Fibroblast of skin of abdomen (primary cell): ENCODE results near the gene PLAU. TPM values are rescaled to one million over a fixed set of nuclear protein-coding genes. Genes with fewer than 3 reads are reported as not detected.

Experiments
- DNase-seq: peaks from one replicate; pipeline ENCODE4 v3.0.0-alpha.2; 2013
- polyA plus RNA-seq, 2 experiments: library from polyadenylated mRNA; unstranded; fragments of 120-200 nt; gene quantifications; one replicate each; pipeline ENCODE4 v1.2.1, GENCODE V29; 2013; ENCODE audit not compliant: insufficient read length in 2 of 2

PLAU gene
- polyA plus RNA-seq (2013, experiment 1 of 2; ENCODE audit: insufficient read length) = 30.6 TPM
- 30.1 TPM for polyA plus RNA-seq (2013, experiment 2 of 2; ENCODE audit: insufficient read length)

- no peak for DNase-seq
Measured at GRCh38 chr10:73910764-73911552, at the start of gene PLAU. Gene PLAU (plus strand): TSS chr10:73911132. CDS start chr10:73911556, 424 bp downstream.

DNA sequence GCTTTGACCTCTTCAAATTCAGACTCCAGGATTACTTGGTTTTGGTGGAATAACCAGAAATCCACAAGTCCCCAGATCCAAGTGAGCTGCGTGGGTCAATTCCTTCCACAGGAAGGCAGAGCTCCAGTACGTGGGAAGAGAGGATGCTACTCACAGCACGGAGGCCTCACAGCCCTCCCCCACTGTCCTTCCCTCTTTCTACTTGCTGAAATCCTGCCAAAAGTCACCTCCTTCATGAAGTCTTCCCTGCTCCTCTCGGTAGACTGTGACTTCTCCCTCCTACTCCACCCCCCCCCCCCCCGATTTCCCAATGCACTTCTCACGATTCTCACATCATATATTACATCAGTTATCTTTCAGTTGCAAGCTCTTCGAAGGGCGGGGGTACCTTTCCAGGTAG is 48.9 kb upstream of the PLAU start:
- DNase-seq = no peak

DNA sequence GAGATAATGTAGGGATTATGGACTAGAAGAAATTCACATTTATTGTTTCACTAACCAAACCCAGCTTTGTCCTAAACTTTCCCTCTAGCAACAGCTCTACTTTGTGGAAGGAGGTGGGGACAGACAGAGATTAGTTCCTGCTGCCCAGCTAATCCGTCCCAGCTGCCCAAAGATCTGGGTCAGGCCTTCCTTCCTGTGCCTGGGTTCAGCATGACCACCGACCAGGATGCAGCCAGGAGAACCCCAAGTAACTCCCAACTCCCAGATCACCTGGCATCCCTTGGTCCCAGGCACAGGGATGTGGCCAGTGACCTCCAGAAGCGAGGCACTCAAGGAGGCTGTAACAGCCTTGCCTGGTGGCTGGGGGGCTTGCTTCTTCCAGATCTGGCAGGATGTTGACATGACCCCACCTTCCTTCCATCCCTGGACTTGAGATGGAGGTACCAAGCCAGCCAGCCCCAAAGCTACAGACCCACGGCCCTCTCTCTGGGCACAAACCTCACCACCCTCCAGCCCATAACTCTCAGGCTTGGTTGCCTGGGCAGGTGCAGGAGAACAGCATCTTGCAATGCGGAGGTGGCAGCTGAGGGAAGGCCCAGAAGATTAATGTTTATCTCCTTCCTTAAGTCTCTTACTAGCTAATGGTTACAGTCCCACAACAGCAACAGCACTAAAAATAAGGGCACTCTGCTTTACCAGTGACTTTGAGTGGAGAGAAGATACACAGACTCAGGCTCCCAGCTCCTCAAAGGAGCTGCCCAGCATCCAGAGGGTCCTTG is 47.7 kb upstream of the PLAU start:
- no peak for DNase-seq

DNA sequence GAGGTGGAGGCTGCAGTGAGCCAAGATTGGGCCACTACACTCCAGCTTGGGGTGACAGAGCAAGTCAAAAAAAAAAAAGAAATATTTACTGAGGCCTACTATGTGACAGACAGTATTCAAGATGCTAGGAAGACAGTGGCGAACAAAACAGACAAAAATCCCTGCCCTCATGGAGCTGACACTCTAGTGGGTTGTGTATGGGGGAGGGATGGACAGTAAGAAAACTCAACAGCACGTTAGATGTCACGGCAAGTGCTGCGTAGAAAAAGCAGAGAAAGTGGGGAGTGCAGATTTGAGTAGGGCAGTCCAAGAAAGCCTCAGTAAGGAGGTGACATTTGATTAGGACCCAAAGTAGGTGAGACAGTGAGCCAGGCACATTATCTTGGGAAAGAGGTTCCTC is 46.7 kb upstream of the PLAU start:
- no peak for DNase-seq

DNA sequence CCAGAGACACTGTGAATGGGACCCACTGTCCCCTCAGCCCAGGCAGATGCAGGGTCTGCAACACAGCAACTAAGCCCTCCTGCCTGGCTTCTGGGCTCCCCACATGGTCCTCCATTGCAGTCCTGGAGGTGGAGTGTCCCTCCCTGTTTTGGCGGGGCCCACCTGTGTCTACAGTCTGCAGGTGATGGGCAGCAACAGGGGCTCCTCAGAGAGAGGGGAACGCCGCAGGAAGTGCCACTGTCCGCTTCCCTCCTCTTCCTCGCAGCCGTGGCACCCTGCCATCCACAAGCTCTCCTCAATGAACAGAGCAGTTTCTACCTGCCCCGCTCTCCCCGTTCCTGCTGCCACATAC is 45.8 kb upstream of the PLAU start:
- no peak for DNase-seq

DNA sequence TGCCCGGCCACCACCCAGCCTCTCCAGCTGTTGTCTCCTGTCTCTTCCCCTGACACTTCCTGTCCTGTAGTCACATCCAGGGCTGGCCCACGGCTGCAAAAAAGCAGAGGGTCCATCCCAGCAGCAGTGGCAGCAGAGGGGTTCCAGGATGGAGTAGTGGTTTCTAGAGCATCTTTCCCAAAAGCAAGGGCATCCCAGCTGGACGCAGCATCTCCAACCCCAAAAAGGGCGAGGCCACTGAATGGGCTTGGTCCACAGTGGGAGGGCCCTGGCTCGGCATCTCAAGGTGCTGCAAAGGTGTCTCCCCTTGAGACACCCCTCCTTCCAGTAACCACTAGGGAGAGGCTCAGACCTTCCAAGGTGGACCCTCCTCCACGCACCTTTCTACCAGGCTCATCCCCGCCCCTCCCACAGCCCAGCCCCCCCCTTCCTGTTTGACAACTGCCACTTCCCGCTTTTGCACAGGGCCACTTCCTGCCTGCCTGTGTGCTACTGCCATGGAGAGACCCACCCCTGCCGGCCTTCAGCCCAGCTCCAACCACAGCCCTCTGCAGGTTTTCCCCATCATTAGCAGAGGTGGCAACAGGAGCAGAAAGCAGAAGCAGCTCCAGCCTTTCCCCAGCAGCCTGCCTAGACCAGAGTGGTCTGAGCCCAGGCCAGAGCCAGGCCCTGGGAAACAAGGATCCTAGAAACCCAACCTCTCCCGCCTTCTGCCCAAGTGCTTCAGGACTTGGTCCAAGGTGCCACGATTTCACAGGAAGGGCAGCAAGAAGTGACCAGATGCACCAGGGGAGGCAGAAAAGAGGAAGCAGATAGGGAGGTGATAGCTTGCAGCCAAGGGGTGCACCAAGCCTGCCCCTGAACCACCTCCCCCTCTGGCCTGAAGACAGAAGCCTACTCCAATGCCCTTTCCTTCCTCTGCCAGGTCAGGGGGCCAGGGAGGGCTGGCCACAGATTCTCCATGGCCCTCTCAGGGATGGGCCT is 45.2 kb upstream of the PLAU start:
- no peak for DNase-seq

- no peak for DNase-seq
Measured at GRCh38 chr10:73866621-73867020, 44.3 kb upstream of the PLAU start.

DNA sequence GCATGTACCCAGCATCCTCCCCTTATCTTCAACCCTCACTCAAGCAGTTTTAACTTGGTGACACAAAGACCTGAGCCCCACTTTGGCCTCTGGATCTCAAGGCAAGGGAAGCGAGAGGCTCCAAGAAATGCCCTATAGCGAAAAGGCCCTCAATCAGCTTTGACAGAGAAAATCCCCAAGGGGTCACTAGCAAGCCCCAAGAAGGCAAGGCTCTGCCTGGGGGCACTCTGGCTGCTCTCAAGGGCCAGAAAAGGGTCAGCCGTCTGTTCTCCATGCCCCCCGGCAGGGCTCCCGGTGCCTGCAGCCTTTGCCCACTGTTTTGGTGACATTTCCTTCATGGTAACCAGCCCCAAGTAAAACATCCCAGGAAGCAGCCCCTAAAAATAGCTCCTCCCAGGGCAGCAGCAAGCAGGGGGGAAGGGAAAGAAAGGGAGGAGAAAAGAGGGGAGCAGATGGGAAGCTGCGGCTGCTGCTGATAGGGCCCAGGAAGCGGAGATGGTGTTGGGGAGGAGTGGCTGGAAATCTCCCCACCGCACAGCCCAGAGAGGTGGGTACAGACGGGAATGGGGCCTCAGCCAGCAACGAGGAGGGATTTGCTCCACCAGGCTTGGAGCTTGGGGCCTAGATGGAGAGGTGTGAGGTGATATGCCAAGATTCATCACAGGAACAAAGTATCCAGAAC is 43.7 kb upstream of the PLAU start:
- DNase-seq = no peak

- no peak for DNase-seq
Measured at GRCh38 chr10:73867871-73868631, 42.9 kb upstream of the PLAU start.

DNA sequence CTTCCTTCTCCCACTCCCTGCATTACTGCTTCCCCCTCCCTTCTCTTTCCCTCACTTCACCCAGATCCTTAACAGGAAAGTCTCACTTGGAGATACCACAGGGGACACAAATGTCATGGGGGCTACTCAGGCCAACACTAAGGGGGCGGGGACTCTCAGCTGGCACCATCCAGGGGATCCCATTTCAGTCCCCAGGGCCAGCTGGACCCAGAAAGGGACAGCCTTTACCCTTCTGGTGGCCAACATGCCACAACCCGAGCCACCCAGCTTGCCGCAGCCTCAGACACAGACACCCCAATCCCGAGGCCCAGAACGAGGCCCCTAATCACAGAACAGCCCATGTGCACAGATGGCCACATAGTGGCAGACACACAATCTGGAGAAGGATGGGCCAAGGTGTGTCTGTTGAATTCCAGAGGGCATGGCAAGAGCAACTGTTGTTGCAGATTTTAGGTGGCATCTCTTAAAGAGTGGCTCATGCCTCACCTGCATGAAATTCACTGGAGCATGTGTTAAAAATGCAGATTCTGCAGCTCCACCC is 42.2 kb upstream of the PLAU start:
- DNase-seq = no peak

DNA sequence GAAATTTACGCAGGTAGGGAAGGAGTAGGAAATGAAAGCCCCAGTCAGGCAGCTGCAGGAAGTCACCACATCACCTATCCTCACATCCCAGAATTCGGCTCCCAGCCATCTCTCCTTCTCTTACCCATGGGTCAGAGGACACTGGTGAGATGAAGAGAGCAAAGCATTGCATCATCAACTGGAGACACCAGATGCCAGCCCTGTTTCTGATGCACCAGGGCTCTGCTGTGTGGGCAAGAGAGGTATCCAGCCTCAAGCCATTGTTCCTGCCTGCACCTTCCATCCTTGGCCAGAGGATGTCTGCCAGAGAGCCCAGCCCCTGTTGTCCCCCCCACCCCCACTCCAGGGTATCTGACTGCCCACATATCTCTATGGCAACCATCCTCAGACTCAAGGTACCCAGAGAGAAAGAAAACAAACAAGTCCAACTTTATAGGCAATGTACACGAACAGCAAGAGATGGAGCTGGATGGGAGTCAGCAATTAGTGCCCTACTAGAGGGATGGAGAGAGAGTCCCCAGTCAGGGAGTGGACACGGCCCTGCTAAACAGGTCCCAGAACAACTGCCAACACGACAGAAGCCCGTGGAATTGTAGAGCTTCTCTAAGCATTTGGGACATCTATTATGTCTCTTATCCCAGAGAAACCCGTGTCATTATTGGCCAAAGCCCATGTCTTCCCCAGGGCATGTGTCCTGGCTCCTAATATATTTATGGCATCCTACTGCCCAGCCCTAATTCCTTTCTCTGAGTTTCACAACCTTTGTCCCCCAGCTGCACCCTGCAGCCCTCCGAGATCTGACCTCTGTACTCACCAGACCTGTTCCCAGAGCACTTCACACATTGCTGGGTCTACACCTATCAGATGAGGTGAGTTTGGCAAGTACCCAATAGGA is 39.4 kb upstream of the PLAU start:
- DNase-seq = no peak

DNA sequence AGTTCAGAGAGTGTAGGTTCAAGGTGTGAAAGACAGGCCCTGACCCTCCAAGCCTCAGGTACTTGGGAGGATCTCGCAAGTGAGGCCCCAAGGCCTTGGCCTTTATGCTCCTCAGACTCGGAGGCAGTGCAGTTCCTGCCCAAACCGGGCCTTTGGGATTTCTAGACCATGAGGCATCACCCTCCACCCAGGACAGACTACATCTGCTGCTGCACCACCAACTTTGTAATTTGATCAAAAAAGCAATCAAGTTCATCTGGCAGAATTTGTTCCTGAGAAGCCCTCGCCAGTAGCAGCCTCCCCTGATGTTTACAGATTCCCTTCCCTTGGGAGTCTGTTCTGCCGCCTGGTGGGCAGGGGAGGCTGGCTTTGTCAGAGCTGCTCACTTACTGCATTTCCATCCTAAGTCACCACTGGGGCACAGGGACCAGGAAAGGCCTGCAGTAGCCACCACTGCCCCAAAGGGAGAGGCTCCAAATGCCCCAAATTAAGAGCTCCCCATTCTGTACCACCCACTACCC is 38.7 kb upstream of the PLAU start:
- DNase-seq = peak; percentile 43

DNA sequence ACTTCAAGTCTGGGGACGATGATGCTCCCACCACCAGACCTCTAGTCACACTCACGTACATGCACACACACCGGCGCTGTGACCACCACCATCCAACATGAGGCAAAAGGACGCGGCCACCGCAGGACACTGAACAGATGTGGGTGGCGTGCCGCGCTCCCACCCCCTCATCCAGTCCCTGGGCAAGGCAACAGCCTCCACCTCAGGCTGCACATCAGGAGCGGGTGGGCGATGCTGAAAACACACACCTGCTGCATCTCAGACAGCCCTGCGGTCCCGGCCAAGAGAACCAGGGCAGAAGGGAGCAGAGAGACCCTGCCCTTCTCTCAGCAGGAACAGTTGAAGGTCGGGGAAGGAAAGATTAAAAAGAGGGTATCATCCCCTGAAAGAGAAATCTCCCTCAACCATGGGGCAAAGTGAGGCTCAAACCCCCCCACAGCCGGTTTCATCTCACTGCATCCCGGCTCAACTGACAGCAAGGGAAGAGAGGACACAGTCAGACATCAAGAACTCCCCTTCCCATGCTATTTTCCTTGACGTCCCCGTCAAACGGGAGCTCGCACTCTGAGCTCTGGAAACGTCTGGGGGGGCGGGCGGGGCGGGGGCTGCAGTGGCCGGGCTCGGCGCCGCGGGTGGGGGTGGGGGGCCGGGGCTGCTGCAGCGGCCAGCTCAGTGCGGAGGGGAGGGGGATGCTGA is 37.6 kb upstream of the PLAU start:
- DNase-seq = no peak

DNA sequence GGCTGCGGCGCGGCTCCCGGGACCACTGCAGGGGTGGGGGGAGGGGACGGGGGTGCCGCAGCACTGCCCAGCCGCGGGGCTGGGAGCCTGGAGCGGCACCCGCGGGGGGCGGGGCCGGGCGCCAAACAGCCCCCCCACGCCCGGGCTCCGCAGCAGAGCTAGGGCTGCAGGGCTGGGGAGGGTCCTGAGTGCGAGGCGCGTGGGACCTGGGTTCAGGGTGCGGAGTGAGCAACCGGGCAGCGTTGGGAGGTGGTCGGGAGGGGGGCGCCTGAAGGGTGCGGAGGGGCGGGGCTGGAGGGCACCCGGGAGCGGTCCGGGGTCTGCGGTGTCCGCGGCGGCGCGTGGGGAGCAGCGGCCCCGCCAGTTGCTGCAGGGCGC is 37.1 kb upstream of the PLAU start:
- no peak for DNase-seq

DNA sequence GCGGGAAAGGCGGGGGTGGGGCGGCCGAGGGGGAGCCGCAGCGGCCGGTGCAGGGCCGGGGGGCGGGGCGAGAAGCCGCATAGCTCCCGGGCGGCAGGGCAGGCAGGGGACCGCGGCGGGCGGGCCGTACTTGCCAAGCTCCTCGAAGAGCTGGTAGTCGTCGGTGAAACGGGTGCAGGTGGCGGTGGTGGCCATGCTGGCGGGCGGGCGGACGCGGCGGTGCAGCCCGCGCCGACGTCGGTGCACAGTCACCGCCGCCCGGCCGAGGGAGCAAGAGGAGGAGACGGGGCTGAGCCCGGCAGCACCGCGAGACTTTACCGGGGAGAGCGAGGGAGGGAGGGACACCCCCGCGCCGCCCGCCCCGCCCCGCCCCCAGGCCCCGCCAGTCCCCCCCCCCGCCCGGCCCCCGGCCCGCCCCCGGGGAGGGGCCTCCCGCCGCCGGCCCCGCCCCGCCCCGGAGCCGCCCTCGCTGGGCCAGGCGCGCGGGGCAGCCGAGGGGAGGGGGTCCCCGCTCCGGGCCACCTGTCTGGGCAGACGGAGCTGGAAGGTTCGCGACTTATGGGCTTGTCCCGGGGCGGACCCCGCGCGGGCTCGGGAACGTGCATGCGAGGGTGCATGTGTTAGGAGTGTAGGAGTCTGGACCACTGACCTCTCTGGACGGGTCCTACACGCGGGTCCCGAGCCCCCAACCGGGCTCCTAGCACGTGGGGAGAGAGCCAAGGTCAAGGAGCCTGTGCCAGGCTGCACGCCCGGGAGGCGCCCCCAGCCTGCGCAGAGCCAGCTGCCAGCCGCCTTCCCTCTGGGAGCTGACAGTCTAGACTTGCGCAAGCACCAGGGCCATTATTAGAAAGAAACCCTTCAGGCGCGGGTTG is 36.4 kb upstream of the PLAU start, which contains the start of gene CAMK2G:
CAMK2G (minus strand) TSS at position 289 of the 872 bp plus-strand sequence; CDS start at position 195, 94 bp downstream.
- DNase-seq = peak; percentile 87

GRCh38 chr10:73875139-73875475 is 35.8 kb upstream of the PLAU start:
- DNase-seq = no peak

DNA sequence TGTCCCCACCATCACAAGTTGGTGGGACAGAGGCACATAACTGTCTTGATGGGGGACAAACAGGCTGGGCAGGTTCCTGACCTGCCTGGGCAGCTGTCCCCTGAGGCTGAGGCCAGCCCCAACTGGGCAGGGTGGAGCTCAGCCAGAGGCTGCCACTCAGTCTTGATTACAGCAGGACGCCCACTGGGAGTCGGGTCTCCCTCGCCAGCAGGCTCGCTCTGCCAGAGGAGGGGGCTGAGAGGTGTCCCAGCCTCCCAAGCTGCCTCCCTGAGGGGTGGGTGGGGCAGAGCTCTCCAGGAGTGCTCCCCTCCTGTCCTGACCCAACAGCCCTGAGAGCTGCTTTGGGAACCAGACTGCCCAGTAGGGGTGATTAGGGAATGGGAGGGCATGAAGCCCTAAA is 34.8 kb upstream of the PLAU start:
- no peak for DNase-seq

DNA sequence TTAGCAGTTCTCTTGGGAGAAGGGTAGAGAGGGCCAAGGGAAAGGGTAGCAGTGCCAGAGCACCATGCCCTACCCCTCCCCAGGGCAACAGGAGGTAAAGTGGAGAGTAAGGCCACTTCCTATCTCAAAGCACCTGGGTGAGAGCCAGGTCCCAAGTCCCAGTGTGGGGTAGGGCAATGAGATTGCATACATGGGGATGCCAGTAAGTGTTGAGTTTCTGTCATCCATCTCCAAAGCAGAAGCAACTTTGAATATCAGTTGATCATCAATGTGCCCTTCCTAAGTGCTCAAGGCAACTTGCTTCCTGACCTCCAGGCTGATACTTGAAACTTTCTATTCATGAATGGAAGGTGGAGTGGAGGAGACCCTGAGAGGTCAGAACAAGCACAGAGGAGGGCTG is 34.4 kb upstream of the PLAU start:
- DNase-seq = no peak
